HEK293T (cell line): ENCODE data around the gene AARS1.

Experiments
- ARNT ChIP-seq: fragments of 450-650 bp; IDR thresholded peaks from 2 replicates; pipeline ENCODE4 v1.6.1; 2017; ENCODE audit warnings: mild to moderate bottlenecking
- CTBP1 ChIP-seq: fragments of 450-650 bp; IDR thresholded peaks from 2 replicates; pipeline ENCODE4 v1.6.1; 2016; ENCODE audit warnings: borderline replicate concordance
- ELF4 ChIP-seq: fragments of 450-650 bp; IDR thresholded peaks from 2 replicates; pipeline ENCODE4 v1.6.1; 2017; ENCODE audit warnings: antibody characterized with exemption
- FOXA1 ChIP-seq: fragments of 450-650 bp; IDR thresholded peaks from 2 replicates; pipeline ENCODE4 v1.6.1; 2016; ENCODE audit warnings: mild to moderate bottlenecking
- FOXK2 ChIP-seq: fragments of 450-650 bp; IDR thresholded peaks from 2 replicates; pipeline ENCODE4 v1.6.1; 2016; ENCODE audit warnings: mild to moderate bottlenecking
- FOXM1 ChIP-seq: fragments of 450-650 bp; IDR thresholded peaks from 2 replicates; pipeline ENCODE4 v1.6.1; 2017; ENCODE audit warnings: mild to moderate bottlenecking, borderline replicate concordance
- L3MBTL2 ChIP-seq: fragments of 450-650 bp; conservative IDR thresholded peaks from 2 replicates; pipeline ENCODE4 v1.6.1; 2016; ENCODE audit warnings: mild to moderate bottlenecking
- LEF1 ChIP-seq: fragments of 450-650 bp; IDR thresholded peaks from 2 replicates; pipeline ENCODE4 v1.6.1; 2017; ENCODE audit warnings: mild to moderate bottlenecking, borderline replicate concordance
- NFRKB ChIP-seq: fragments of 450-650 bp; IDR thresholded peaks from 2 replicates; pipeline ENCODE4 v1.6.1; 2016; ENCODE audit warnings: mild to moderate bottlenecking, moderate library complexity
- SP1 ChIP-seq: fragments of 450-650 bp; IDR thresholded peaks from 2 replicates; pipeline ENCODE4 v1.6.1; 2017
- SUZ12 ChIP-seq: fragments of 450-650 bp; IDR thresholded peaks from 2 replicates; pipeline ENCODE4 v1.6.1; 2016; ENCODE audit warnings: mild to moderate bottlenecking
- TARDBP ChIP-seq: fragments of 450-650 bp; IDR thresholded peaks from 2 replicates; pipeline ENCODE4 v1.6.1; 2016
- ZNF384 ChIP-seq: fragments of 450-650 bp; IDR thresholded peaks from 2 replicates; pipeline ENCODE4 v1.6.1; 2016
- TF ChIP-seq, protein P1 (sequence below): fragments of 450-650 bp; IDR thresholded peaks from 2 replicates; pipeline ENCODE4 v1.6.1; 2016

- TF ChIP-seq SUZ12 (no peak), L3MBTL2 (no peak), ARNT (no peak), ZNF384 (no peak), FOXM1 (no peak), CTBP1 (no peak), FOXK2 (no peak), ELF4 (no peak), SP1 (no peak), TARDBP (no peak), FOXA1 (no peak), NFRKB (no peak), LEF1 (no peak)
- TF ChIP-seq, protein P1, sequence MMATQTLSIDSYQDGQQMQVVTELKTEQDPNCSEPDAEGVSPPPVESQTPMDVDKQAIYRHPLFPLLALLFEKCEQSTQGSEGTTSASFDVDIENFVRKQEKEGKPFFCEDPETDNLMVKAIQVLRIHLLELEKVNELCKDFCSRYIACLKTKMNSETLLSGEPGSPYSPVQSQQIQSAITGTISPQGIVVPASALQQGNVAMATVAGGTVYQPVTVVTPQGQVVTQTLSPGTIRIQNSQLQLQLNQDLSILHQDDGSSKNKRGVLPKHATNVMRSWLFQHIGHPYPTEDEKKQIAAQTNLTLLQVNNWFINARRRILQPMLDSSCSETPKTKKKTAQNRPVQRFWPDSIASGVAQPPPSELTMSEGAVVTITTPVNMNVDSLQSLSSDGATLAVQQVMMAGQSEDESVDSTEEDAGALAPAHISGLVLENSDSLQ, result no peak
Measured at GRCh38 chr16:70253291-70254106, 35.8 kb downstream of the AARS1 start.
